ENCODE measurements around the gene MAGED4B. TPM values are rescaled to one million over a fixed set of nuclear protein-coding genes. Genes with fewer than 3 reads are reported as not detected.
"Not testable (repeated sequence)": the region's sequence is repeated elsewhere in the genome, so short reads cannot be mapped to it uniquely, and the experiment has no call there.

Gene MAGED4B
- polyA plus RNA-seq (2011; rRNA removed) (3.7 and 10.1 TPM in 2 replicates), polyA plus RNA-seq (2017; fragmentation: RNase III; extraction: RNeasy Plus Mini Kit Qiagen cat#74134 plus additional on column Dnase treatment) (2.3 to 14.8 TPM (median 11.6 TPM) in 3 replicates), polyA minus RNA-seq (2011; rRNA and poly(A)+ RNA removed) (3.3 and 6.5 TPM in 2 replicates)
- polyA plus RNA-seq (2012; cell fraction: cytosol; rRNA removed): 5.7 and 6.0 TPM in 2 replicates
- 34.4 and 42.3 TPM in 2 replicates for polyA plus RNA-seq (2012; cell fraction: nucleus; rRNA removed)

GRCh38 chrX:52068666-52069640, at the start of gene MAGED4B:
Gene MAGED4B (minus strand): TSS chrX:52069183. CDS start chrX:52068172, 1,011 bp downstream.
- POLR2A ChIA-PET; FAIRE-seq; H3K9me3 ChIP-seq; H3K27ac ChIP-seq; H3K4me3 ChIP-seq; H3K4me1 ChIP-seq; CTCF ChIA-PET; DNase-seq (ENCODE audit: low read depth in 1 of 2, low spot score in 1 of 2); H3K4me2 ChIP-seq: not testable (repeated sequence)
- WGBS (ENCODE audit: missing lambda C conversion rate): no CpG with 5 or more reads among the region's 56 CpGs
- peak; percentile 83 to 92 for ATAC-seq

DNA sequence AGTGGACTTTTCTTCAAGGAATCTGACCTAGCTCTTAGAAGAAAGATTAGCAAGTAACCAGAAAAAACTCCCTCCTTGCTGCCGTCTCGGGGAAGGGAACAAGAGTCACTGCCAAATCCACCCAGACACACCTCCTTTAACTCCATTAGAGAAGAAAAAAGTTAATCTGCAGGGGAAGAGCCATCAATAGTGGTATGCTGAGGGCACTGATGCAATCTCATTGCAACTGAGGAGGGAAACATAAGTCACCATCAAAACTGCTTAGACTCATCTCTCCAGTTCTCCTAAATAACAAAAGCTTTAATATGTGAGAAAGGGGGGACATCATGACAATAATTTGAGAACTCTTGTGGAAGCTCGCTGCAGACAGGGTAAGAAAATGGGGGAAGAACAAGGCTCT, 49.3 kb upstream of the MAGED4B start:
- POLR2A ChIA-PET: no interaction called here
- CTCF ChIA-PET: no interaction called here
- no peak for FAIRE-seq

More for the DNA sequence above, 49.3 kb upstream of the MAGED4B start:
- ATAC-seq: no peak
- Histone ChIP-seq H3K9me3 (no peaks in the 10 kb centered on the region), H3K4me2 (no peak overlapping the region), H3K4me1 (no peaks in the 10 kb centered on the region), H3K4me3 (no peak overlapping the region), H3K27ac (no peak overlapping the region)
- WGBS (ENCODE audit: missing lambda C conversion rate): 0% methylated on average over 3 of the region's 3 CpGs
- TF ChIP-seq RCOR1 (IDR thresholded peaks at IDR 0.05; ENCODE audit: low read depth, low read length) (no peak), HMGXB4 (CRISPR knock-in tag; IDR thresholded peaks at IDR 0.05; ENCODE audit: borderline replicate concordance) (no peak), EHMT2 (IDR thresholded peaks at IDR 0.05; ENCODE audit: low read depth) (no peak), CHD4 (IDR thresholded peaks at IDR 0.05; ENCODE audit: borderline replicate concordance) (no peak), ZC3H11A (IDR thresholded peaks at IDR 0.05) (no peak), JUN (IDR thresholded peaks at IDR 0.05) (no peak), FOSB (CRISPR knock-in tag; IDR thresholded peaks at IDR 0.05) (no peak), TFCP2L1 (CRISPR knock-in tag; IDR thresholded peaks at IDR 0.05) (no peak), NFE2L2 (conservative IDR thresholded peaks at IDR 0.05; ENCODE audit: low read length) (no peak), RAD21 (conservative IDR thresholded peaks at IDR 0.05 in 1 of 2, IDR thresholded peaks at IDR 0.05 in 1 of 2) (no peak), ATOH8 (CRISPR knock-in tag; IDR thresholded peaks at IDR 0.05; ENCODE audit: low read depth) (no peak), RFX5 (IDR thresholded peaks at IDR 0.05) (no peak), CHD2 (IDR thresholded peaks at IDR 0.05; ENCODE audit: low read length, partially characterized antibody) (no peak), CEBPB (IDR thresholded peaks at IDR 0.05) (no peak), JUNB (IDR thresholded peaks at IDR 0.05) (no peak), BHLHE40 (IDR thresholded peaks at IDR 0.05; ENCODE audit: low read depth, low read length) (no peak), PBX3 (IDR thresholded peaks at IDR 0.05) (no peak), SMC3 (IDR thresholded peaks at IDR 0.05) (no peak)
- TF ChIP-seq, protein P1, sequence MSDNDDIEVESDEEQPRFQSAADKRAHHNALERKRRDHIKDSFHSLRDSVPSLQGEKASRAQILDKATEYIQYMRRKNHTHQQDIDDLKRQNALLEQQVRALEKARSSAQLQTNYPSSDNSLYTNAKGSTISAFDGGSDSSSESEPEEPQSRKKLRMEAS (IDR thresholded peaks at IDR 0.05): no peak
- TF ChIP-seq, protein P2, sequence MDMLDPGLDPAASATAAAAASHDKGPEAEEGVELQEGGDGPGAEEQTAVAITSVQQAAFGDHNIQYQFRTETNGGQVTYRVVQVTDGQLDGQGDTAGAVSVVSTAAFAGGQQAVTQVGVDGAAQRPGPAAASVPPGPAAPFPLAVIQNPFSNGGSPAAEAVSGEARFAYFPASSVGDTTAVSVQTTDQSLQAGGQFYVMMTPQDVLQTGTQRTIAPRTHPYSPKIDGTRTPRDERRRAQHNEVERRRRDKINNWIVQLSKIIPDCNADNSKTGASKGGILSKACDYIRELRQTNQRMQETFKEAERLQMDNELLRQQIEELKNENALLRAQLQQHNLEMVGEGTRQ (IDR thresholded peaks at IDR 0.05): no peak
- DNase-seq (ENCODE audit: low read depth in 1 of 2, low spot score in 1 of 2): no peak
